A673 (cell line): Measurements from ENCODE around the gene APBB2. TPM values are rescaled to one million over a fixed set of nuclear protein-coding genes. Genes with fewer than 3 reads are reported as not detected.
"Not testable (repeated sequence)": the region's sequence is repeated elsewhere in the genome, so short reads cannot be mapped to it uniquely, and the experiment has no call there.

Source experiments
- BruUV-seq: library from RNA; stranded (reverse); fragments of 400-500 nt; replicated peaks from 2 replicates; lab custom pipeline; 2021; lab: Mats Ljungman, UMichigan
- CTCF ChIA-PET: fragments of 300-600 bp; sonication (Branson Sonifier 250); formaldehyde crosslinking; loops from one replicate; lab custom pipeline; 2022; ENCODE audit warnings: antibody characterized with exemption; lab: Charles Lee
- POLR2A ChIA-PET: fragments of 300-600 bp; sonication (Branson Sonifier 250); formaldehyde crosslinking; loops from one replicate; lab custom pipeline; 2022; ENCODE audit warnings: antibody characterized with exemption; ENCODE audit not compliant: low non-redundant PET; lab: Charles Lee
- DNase-seq: peaks from one replicate; pipeline ENCODE4 v3.0.0-alpha.2; 2015; ENCODE audit warnings: low spot score
- H3K27ac ChIP-seq: fragments of 200-600 bp; sonication (generic); 2 replicates; pipeline ENCODE4 v1.5.1; 2016; ENCODE audit warnings: mixed run types, low read depth, mild to moderate bottlenecking, mixed read lengths, antibody characterized with exemption, low read length; ENCODE audit not compliant: poor library complexity, severe bottlenecking
- H3K27me3 ChIP-seq: fragments of 200-600 bp; sonication (generic); replicated peaks from 2 replicates; pipeline ENCODE4 v1.6.1; 2017; ENCODE audit warnings: mixed run types, low read depth, mild to moderate bottlenecking, mixed read lengths, antibody characterized with exemption, low read length; ENCODE audit not compliant: insufficient read depth, poor library complexity
- H3K36me3 ChIP-seq: fragments of 200-600 bp; sonication (generic); 2 replicates; pipeline ENCODE4 v1.6.1; 2016; ENCODE audit warnings: mixed run types, mild to moderate bottlenecking, mixed read lengths, antibody characterized with exemption, low read length; ENCODE audit not compliant: insufficient read depth, poor library complexity, severe bottlenecking
- H3K4me1 ChIP-seq: fragments of 200-600 bp; sonication (generic); 2 replicates; pipeline ENCODE4 v1.6.1; 2017; ENCODE audit warnings: mixed run types, mild to moderate bottlenecking, mixed read lengths, antibody characterized with exemption, low read length; ENCODE audit not compliant: insufficient read depth, poor library complexity, severe bottlenecking
- H3K4me3 ChIP-seq: fragments of 200-600 bp; sonication (generic); 2 replicates; pipeline ENCODE4 v1.5.1; 2016; ENCODE audit warnings: low read depth, mixed run types, mild to moderate bottlenecking, mixed read lengths, low read length; ENCODE audit not compliant: poor library complexity, severe bottlenecking
- H3K9me3 ChIP-seq: fragments of 200-600 bp; sonication (generic); 2 replicates; pipeline ENCODE4 v1.6.1; 2016; ENCODE audit warnings: mixed run types, low read depth, mild to moderate bottlenecking, mixed read lengths, antibody characterized with exemption, low read length; ENCODE audit not compliant: poor library complexity, severe bottlenecking
- CTCF ChIP-seq: fragments of 300-800, 200-600 bp; sonication (generic); conservative IDR thresholded peaks from 2 replicates; pipeline ENCODE4 v1.5.1; 2017; ENCODE audit warnings: low read depth, mild to moderate bottlenecking, antibody characterized with exemption, low read length, moderate library complexity, mixed read lengths
- EZH2 ChIP-seq: fragments of 200-600 bp; sonication (generic); IDR thresholded peaks from 2 replicates; pipeline ENCODE4 v1.6.1; 2017; ENCODE audit warnings: borderline replicate concordance, low read depth, mild to moderate bottlenecking, mixed read lengths, antibody characterized with exemption, low read length; ENCODE audit not compliant: poor library complexity, severe bottlenecking
- intact Hi-C: fragments of 100-400 bp; cut with micrococcal nuclease; formaldehyde crosslinking; loops from one replicate; pipeline ENCODE4 v1.10.0; 2022; ENCODE audit not compliant: unreplicated experiment
- total RNA-seq: library from RNA; stranded (reverse); gene quantifications from 2 replicates; pipeline ENCODE4 v1.2.3, GENCODE V29; 2021

APBB2 gene
- total RNA-seq, 1 experiment from 2014 or later = 10.3 TPM

- CTCF ChIA-PET = no interaction called here
- Histone ChIP-seq H3K27me3 (no peaks in the 10 kb centered on the region), H3K4me1 (no peaks in the 10 kb centered on the region), H3K36me3 (no peaks in the 10 kb centered on the region), H3K27ac (no peak overlapping the region), H3K9me3 (no peaks in the 10 kb centered on the region), H3K4me3 (no peak overlapping the region)
- no peak for DNase-seq
- intact Hi-C loops = no loop called here
- POLR2A ChIA-PET = no interaction called here
- no peak for TF ChIP-seq EZH2
- TF ChIP-seq CTCF = no peak
- BruUV-seq = no TSS peak
Measured at GRCh38 chr4:41064953-41065352, 149.4 kb downstream of the APBB2 start.

GRCh38 chr4:41061482-41062185, 152.7 kb downstream of the APBB2 start:
- TF ChIP-seq CTCF = no peak
- POLR2A ChIA-PET = no interaction called here
- Histone ChIP-seq H3K9me3 (no peaks in the 10 kb centered on the region), H3K36me3 (no peaks in the 10 kb centered on the region), H3K27me3 (no peaks in the 10 kb centered on the region), H3K4me1 (no peaks in the 10 kb centered on the region), H3K4me3 (no peak overlapping the region), H3K27ac (no peak overlapping the region)
- CTCF ChIA-PET = interaction anchor here (0.6 kb wide), 1 partner anchor 15 kb away, joined by 5 read pairs; no protein-coding TSS in a partner anchor
- intact Hi-C loops = no loop called here
- no peak for DNase-seq
- BruUV-seq = no TSS peak

- H3K4me3 ChIP-seq = no peak overlapping the region
- TF ChIP-seq CTCF (no peak), EZH2 (no peak)
- ChIA-PET CTCF (no interaction called here), POLR2A (no interaction called here)
- no TSS peak for BruUV-seq
- no peak for DNase-seq
- intact Hi-C loops = no loop called here
- H3K27me3 ChIP-seq = no peaks in the 10 kb centered on the region
- H3K9me3 ChIP-seq = no peaks in the 10 kb centered on the region
- H3K4me1 ChIP-seq = no peaks in the 10 kb centered on the region
- no peaks in the 10 kb centered on the region for H3K36me3 ChIP-seq
- H3K27ac ChIP-seq = no peak overlapping the region
Measured at GRCh38 chr4:41060352-41061334, 153.7 kb downstream of the APBB2 start.

- BruUV-seq, H3K9me3 ChIP-seq, intact Hi-C loops, DNase-seq, POLR2A ChIA-PET, H3K4me3 ChIP-seq, H3K4me1 ChIP-seq, CTCF ChIA-PET, H3K36me3 ChIP-seq, H3K27ac ChIP-seq, H3K27me3 ChIP-seq: not testable (repeated sequence)
Measured at GRCh38 chr4:41059411-41059810, 154.9 kb downstream of the APBB2 start.
